GM18526 (cell line): ENCODE results near the gene NUP214.

ENCODE experiments used
- POLR2A ChIP-seq: IDR thresholded peaks from 3 replicates; pipeline ENCODE4 v1.6.1; 2011; ENCODE audit not compliant: insufficient read length; ENCODE audit errors: extremely low read depth

Gene NUP214

GRCh38 chr9:131122158-131122557 lies 3.2 kb upstream of the NUP214 start:
- TF ChIP-seq POLR2A = no peak

- TF ChIP-seq POLR2A = no peak
These were observed 423 bp upstream of the NUP214 start for GRCh38 chr9:131125038-131125287.

- TF ChIP-seq POLR2A = no peak
These were observed 657 bp downstream of the NUP214 start for GRCh38 chr9:131126059-131126426.

GRCh38 chr9:131129183-131129582 lies 3.8 kb downstream of the NUP214 start:
- no peak for TF ChIP-seq POLR2A

- TF ChIP-seq POLR2A = no peak
These were observed 13.3 kb downstream of the NUP214 start for GRCh38 chr9:131138676-131139075.

GRCh38 chr9:131140112-131140511 lies 14.7 kb downstream of the NUP214 start:
- TF ChIP-seq POLR2A = no peak

- TF ChIP-seq POLR2A = no peak
These were observed 15.2 kb downstream of the NUP214 start for GRCh38 chr9:131140550-131140949.

GRCh38 chr9:131142160-131142559 lies 16.8 kb downstream of the NUP214 start:
- no peak for TF ChIP-seq POLR2A

GRCh38 chr9:131144201-131144600 lies 18.8 kb downstream of the NUP214 start:
- TF ChIP-seq POLR2A = no peak

GRCh38 chr9:131145245-131145644 lies 19.9 kb downstream of the NUP214 start:
- TF ChIP-seq POLR2A = no peak

- no peak for TF ChIP-seq POLR2A
These were observed 20.8 kb downstream of the NUP214 start for GRCh38 chr9:131146186-131146585.

- TF ChIP-seq POLR2A = no peak
These were observed 22.9 kb downstream of the NUP214 start for GRCh38 chr9:131148276-131148675.

- TF ChIP-seq POLR2A = no peak
These were observed 23.7 kb downstream of the NUP214 start for GRCh38 chr9:131148966-131149687.

- TF ChIP-seq POLR2A = no peak
These were observed 24.3 kb downstream of the NUP214 start for GRCh38 chr9:131149688-131150053.

- no peak for TF ChIP-seq POLR2A
These were observed 28.2 kb downstream of the NUP214 start for GRCh38 chr9:131153595-131153994.

- TF ChIP-seq POLR2A = no peak
These were observed 35.2 kb downstream of the NUP214 start for GRCh38 chr9:131160416-131161112.

- TF ChIP-seq POLR2A = no peak
These were observed 36.2 kb downstream of the NUP214 start for GRCh38 chr9:131161585-131161984.
